Parathyroid adenoma (tissue), 2 donors: ENCODE data around the gene P2RY12.

Source experiments
- H2AFZ ChIP-seq: fragments of 300-600 bp; sonication (generic); one replicate; pipeline ENCODE4 v1.7.0; 2017; ENCODE audit warnings: antibody characterized with exemption, mild to moderate bottlenecking
- H3K27ac ChIP-seq: fragments of 300-600 bp; sonication (generic); one replicate; pipeline ENCODE4 v1.7.0; 2017
- H3K27me3 ChIP-seq: fragments of 300-600 bp; sonication (generic); one replicate; pipeline ENCODE4 v1.7.0; 2017; ENCODE audit warnings: low read length; ENCODE audit not compliant: control insufficient read depth, insufficient read depth
- H3K36me3 ChIP-seq: fragments of 300-600 bp; sonication (generic); one replicate; pipeline ENCODE4 v1.7.0; 2017; ENCODE audit warnings: low read length; ENCODE audit not compliant: control insufficient read depth, insufficient read depth
- H3K4me1 ChIP-seq: fragments of 300-600 bp; sonication (generic); one replicate; pipeline ENCODE4 v1.7.0; 2017; ENCODE audit warnings: control low read depth
- H3K4me2 ChIP-seq: fragments of 300-600 bp; sonication (generic); one replicate; pipeline ENCODE4 v1.7.0; 2017; ENCODE audit warnings: low read length
- H3K4me3 ChIP-seq: fragments of 300-600 bp; sonication (generic); one replicate; pipeline ENCODE4 v1.7.0; 2017; ENCODE audit warnings: low read depth, low read length
- H3K79me2 ChIP-seq: fragments of 300-600 bp; sonication (generic); one replicate; pipeline ENCODE4 v1.7.0; 2017; ENCODE audit warnings: control low read depth
- H3K9ac ChIP-seq: fragments of 300-600 bp; sonication (generic); one replicate; pipeline ENCODE4 v1.7.0; 2017; ENCODE audit warnings: mild to moderate bottlenecking
- H3K9me3 ChIP-seq: fragments of 300-600 bp; sonication (generic); one replicate; pipeline ENCODE4 v1.7.0; 2017; ENCODE audit warnings: low read length; ENCODE audit not compliant: control insufficient read depth
- CTCF ChIP-seq: fragments of 300-600 bp; sonication (generic); IDR thresholded peaks from one replicate; pipeline ENCODE4 v1.7.0; 2017; ENCODE audit warnings: antibody characterized with exemption, mild to moderate bottlenecking
- donor health status: primary hyperparathyroidism.

Gene P2RY12

DNA sequence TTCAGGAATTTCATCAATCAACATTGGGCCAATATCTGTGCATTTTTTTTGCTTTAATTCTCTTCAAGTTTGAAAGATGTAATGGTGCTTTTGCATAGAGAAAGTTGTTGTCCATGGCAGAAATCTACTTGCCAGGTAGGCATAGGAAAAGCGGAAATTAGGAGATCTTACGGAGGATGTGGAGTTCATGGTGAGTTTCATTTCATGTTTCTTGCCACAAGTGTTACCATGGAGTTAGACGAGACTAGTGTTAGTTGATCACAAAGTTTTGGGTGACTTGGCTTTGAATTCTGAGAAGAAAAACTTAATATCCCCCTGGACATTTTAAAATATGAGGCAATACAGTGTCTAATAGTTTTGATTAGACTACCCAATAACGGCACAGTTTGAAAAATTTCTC is 54.2 kb downstream of the P2RY12 start:
- Histone ChIP-seq H3K79me2 (no peaks in the 10 kb centered on the region), H3K4me2 (no peak overlapping the region), H3K4me3 (no peak overlapping the region), H2AFZ (no peak overlapping the region), H3K27ac (no peak overlapping the region), H3K9ac (no peak overlapping the region), H3K36me3 (no peaks in the 10 kb centered on the region), H3K27me3 (no peaks in the 10 kb centered on the region), H3K9me3 (no peaks in the 10 kb centered on the region), H3K4me1 (peaks cover 3% of the 10 kb centered on the region)
- no peak for TF ChIP-seq CTCF

- Histone ChIP-seq H3K4me2 (no peak within 1 kb of the TSS), H3K27me3 (no peaks in the 10 kb centered on the region), H3K9me3 (no peaks in the 10 kb centered on the region), H3K36me3 (no peaks in the 10 kb centered on the region), H3K4me1 (peaks cover 3% of the 10 kb centered on the region), H3K27ac (no peak within 1 kb of the TSS), H3K79me2 (no peaks in the 10 kb centered on the region), H3K4me3 (no peak within 1 kb of the TSS), H2AFZ (peak within 1 kb of the TSS; percentile 10), H3K9ac (no peak within 1 kb of the TSS)
- TF ChIP-seq CTCF = no peak
Observed at GRCh38 chr3:151329363-151329762, 55.2 kb downstream of the P2RY12 start, which contains the start of gene P2RY13. TSS of gene P2RY13 (minus strand) at chr3:151329549. CDS start at chr3:151329528, 21 bp downstream.

DNA sequence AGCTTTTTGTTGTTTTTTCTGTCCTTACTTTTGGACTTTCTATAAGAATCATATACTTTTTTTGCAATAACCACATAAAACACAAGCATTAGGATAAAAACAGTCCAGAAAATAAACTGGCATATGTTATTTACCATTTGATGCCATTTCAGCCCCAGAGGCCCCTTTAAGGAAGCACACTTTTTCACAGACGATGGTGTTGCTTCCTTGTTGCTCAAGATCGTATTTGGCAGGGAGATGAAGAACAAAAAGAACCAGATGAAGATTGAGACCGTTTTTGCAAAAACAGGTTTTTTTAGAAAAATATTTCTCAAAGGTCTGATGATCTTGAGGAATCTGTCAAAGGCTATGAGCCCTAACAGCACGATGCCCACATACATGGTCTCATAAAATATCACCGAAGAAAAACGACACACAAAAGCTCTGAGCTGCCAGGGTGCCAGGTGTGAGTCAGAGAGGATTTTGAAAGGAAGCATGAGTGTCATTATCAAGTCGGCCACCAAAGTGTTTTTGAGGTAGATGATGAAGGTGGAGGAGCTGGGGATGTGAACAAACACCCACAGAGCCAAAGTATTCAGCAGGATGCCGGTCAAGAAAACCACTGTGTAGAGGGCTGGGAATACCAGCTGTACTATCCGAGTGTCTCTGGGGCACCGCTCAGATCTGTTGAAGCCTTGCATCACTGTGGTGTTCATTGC is 56.1 kb downstream of the P2RY12 start:
- H3K4me3 ChIP-seq = no peak overlapping the region
- H3K4me1 ChIP-seq = peaks cover 3% of the 10 kb centered on the region
- peak overlapping the region; percentile 10 for H2AFZ ChIP-seq
- no peak overlapping the region for H3K4me2 ChIP-seq
- no peak overlapping the region for H3K27ac ChIP-seq
- H3K36me3 ChIP-seq = no peaks in the 10 kb centered on the region
- no peaks in the 10 kb centered on the region for H3K79me2 ChIP-seq
- no peak overlapping the region for H3K9ac ChIP-seq
- H3K9me3 ChIP-seq = no peaks in the 10 kb centered on the region
- no peaks in the 10 kb centered on the region for H3K27me3 ChIP-seq
- no peak for TF ChIP-seq CTCF

DNA sequence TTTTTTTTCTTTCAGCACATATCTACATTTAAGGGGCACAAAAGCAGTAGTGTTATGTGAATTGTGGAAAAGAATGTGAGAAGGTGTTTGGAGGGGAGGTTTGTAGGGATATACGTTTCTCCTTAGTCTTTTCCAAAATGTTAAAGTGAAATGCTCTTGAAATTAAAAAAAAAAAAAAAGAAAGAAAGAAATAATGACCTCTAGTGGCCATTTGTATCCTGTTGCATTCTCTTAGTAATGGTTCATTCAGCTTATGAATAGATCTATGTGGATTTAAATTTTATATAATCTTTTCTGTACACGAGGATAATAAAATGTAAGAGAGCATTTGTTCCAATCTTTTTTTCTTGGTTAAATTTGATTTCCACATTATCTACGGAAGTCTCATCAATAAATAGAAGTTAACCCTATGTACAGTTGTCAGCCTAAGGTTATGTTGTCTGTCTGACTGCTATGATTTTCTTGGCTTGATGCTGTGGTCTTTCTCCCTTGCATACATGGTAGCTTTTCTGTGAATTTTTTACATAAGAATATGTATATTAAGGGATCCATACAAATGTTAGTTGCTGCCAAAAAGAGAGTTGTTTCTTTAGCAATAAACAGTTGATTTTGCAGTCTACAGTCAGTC is 56.9 kb downstream of the P2RY12 start:
- TF ChIP-seq CTCF = peak; percentile 56
- Histone ChIP-seq H3K9me3 (no peaks in the 10 kb centered on the region), H3K9ac (no peak overlapping the region), H3K79me2 (no peaks in the 10 kb centered on the region), H3K4me1 (peaks cover 3% of the 10 kb centered on the region), H3K4me2 (peak overlapping the region; percentile 31), H3K27ac (no peak overlapping the region), H3K27me3 (no peaks in the 10 kb centered on the region), H3K4me3 (no peak overlapping the region), H2AFZ (peak overlapping the region; percentile 16), H3K36me3 (no peaks in the 10 kb centered on the region)

DNA sequence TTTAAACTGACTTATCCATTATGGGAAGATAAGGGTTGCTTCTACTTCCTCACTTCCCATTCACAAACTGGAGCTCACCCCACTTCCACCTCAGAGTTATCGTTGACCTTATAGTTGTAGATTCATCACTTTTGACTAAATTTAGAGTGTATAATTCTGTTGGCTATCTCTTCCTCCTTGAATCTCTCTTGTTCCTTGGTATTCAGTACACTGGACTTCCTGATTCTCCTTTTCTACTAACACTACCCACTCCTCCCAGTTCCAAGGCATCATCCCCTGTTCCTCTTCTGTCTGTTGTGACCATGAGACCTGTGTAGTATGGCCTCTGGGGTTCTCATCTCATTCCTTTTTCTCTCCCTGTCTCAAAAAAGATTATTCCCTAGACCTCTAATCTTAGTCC is 62.0 kb downstream of the P2RY12 start:
- no peak overlapping the region for H3K9ac ChIP-seq
- TF ChIP-seq CTCF = no peak

More for the DNA sequence above, 62.0 kb downstream of the P2RY12 start:
- Histone ChIP-seq H3K4me2 (no peak overlapping the region), H2AFZ (no peak overlapping the region), H3K27me3 (no peaks in the 10 kb centered on the region), H3K36me3 (no peaks in the 10 kb centered on the region), H3K4me3 (no peak overlapping the region), H3K79me2 (no peaks in the 10 kb centered on the region), H3K9me3 (no peaks in the 10 kb centered on the region), H3K27ac (no peak overlapping the region), H3K4me1 (no peaks in the 10 kb centered on the region)
